Measurements from ENCODE around the gene DIDO1.

The DIDO1 gene

GRCh38 chr20:62845416-62846160, 80.7 kb downstream of the DIDO1 start:
- Histone ChIP-seq H3K79me2 (ENCODE audit: insufficient read depth, low read depth) (no peaks in the 10 kb centered on the region), H4K20me1 (ENCODE audit: insufficient read depth) (no peaks in the 10 kb centered on the region), H3K4me3 (IDR thresholded peaks at IDR 0.05; ENCODE audit: insufficient read depth, low read depth, low read length) (no peak overlapping the region)

GRCh38 chr20:62844182-62844581, 82.1 kb downstream of the DIDO1 start:
- Histone ChIP-seq H3K36me3 (ENCODE audit: insufficient read depth) (no peaks in the 10 kb centered on the region; the same call in 1 of the 2 replicates), H3K27me3 (ENCODE audit: insufficient read depth, low read depth) (no peaks in the 10 kb centered on the region), H3K4me2 (no peak overlapping the region), H3K4me3 (IDR thresholded peaks at IDR 0.05; ENCODE audit: insufficient read depth, low read depth, low read length) (no peak overlapping the region), H3K27ac (no peak overlapping the region), H3K9ac (no peak overlapping the region), H3K79me2 (ENCODE audit: insufficient read depth, low read depth) (no peaks in the 10 kb centered on the region), H4K20me1 (ENCODE audit: insufficient read depth) (no peaks in the 10 kb centered on the region), H2AFZ (ENCODE audit: low read depth) (no peak overlapping the region), H3K4me1 (ENCODE audit: low read depth, poor library complexity, severe bottlenecking) (peaks cover 2% of the 10 kb centered on the region)
- no peak for TF ChIP-seq CTCF (conservative IDR thresholded peaks at IDR 0.05; ENCODE audit: low read depth, low read length)

More at GRCh38 chr20:62845416-62846160, 80.7 kb downstream of the DIDO1 start:
- Histone ChIP-seq H3K27ac (no peak overlapping the region), H3K36me3 (ENCODE audit: insufficient read depth) (no peaks in the 10 kb centered on the region; the same call in 1 of the 2 replicates), H3K9ac (no peak overlapping the region), H3K4me1 (ENCODE audit: low read depth, poor library complexity, severe bottlenecking) (no peaks in the 10 kb centered on the region), H2AFZ (ENCODE audit: low read depth) (no peak overlapping the region), H3K4me2 (no peak overlapping the region), H3K27me3 (ENCODE audit: insufficient read depth, low read depth) (no peaks in the 10 kb centered on the region)
- TF ChIP-seq CTCF (conservative IDR thresholded peaks at IDR 0.05; ENCODE audit: low read depth, low read length) = no peak

- no peak for TF ChIP-seq CTCF (conservative IDR thresholded peaks at IDR 0.05; ENCODE audit: low read depth, low read length)
- no peaks in the 10 kb centered on the region for H4K20me1 ChIP-seq (ENCODE audit: insufficient read depth)
- no peaks in the 10 kb centered on the region for H3K79me2 ChIP-seq (ENCODE audit: insufficient read depth, low read depth)
- peaks cover 7% of the 10 kb centered on the region for H3K4me1 ChIP-seq (ENCODE audit: low read depth, poor library complexity, severe bottlenecking)
- H3K4me3 ChIP-seq (IDR thresholded peaks at IDR 0.05; ENCODE audit: insufficient read depth, low read depth, low read length) = no peak overlapping the region
- no peak overlapping the region for H2AFZ ChIP-seq (ENCODE audit: low read depth)
- H3K4me2 ChIP-seq = no peak overlapping the region
- H3K36me3 ChIP-seq (ENCODE audit: insufficient read depth) = no peaks in the 10 kb centered on the region; the same call in 1 of the 2 replicates
- no peaks in the 10 kb centered on the region for H3K27me3 ChIP-seq (ENCODE audit: insufficient read depth, low read depth)
- no peak overlapping the region for H3K9ac ChIP-seq
- H3K27ac ChIP-seq = no peak overlapping the region
Measured at GRCh38 chr20:62843656-62844055, 82.6 kb downstream of the DIDO1 start.

- Histone ChIP-seq H2AFZ (ENCODE audit: low read depth) (no peak overlapping the region), H3K79me2 (ENCODE audit: insufficient read depth, low read depth) (no peaks in the 10 kb centered on the region), H3K27me3 (ENCODE audit: insufficient read depth, low read depth) (no peaks in the 10 kb centered on the region), H3K4me1 (ENCODE audit: low read depth, poor library complexity, severe bottlenecking) (peaks cover 22% of the 10 kb centered on the region), H3K4me2 (no peak overlapping the region), H3K27ac (no peak overlapping the region), H3K36me3 (ENCODE audit: insufficient read depth) (no peaks in the 10 kb centered on the region; the same call in 1 of the 2 replicates), H3K9ac (no peak overlapping the region), H3K4me3 (IDR thresholded peaks at IDR 0.05; ENCODE audit: insufficient read depth, low read depth, low read length) (no peak overlapping the region), H4K20me1 (ENCODE audit: insufficient read depth) (no peaks in the 10 kb centered on the region)
- no peak for TF ChIP-seq CTCF (conservative IDR thresholded peaks at IDR 0.05; ENCODE audit: low read depth, low read length)
Measured at GRCh38 chr20:62841705-62842212, 84.5 kb downstream of the DIDO1 start.
